Left lung (tissue), 10 donors: ENCODE data around the gene KLF17. TPM values are rescaled to one million over a fixed set of nuclear protein-coding genes. Genes with fewer than 3 reads are reported as not detected.

Experiments used
- ATAC-seq: fragments of 200-7000 bp; cut with Tn5 transposase; one replicate; pipeline ENCODE4 v1.9.1; 2020; ENCODE audit warnings: moderate library complexity
- DNase-seq, 4 donors: peaks; one replicate each; pipeline ENCODE4 v3.0.0-alpha.2; 2013 to 2020
- H3K27ac ChIP-seq, 2 donors: fragments of 200-600 bp; sonication (generic) in 1 of 2; one replicate each; pipeline versions ENCODE4 v1.5.0 to v1.8.0; 2020 to 2021
- H3K27me3 ChIP-seq, 2 donors: fragments of 200-600 bp; sonication (generic) in 1 of 2; one replicate each; pipeline versions ENCODE4 v1.5.0 to v1.8.0; 2020 to 2021
- H3K36me3 ChIP-seq, 2 donors: fragments of 200-600 bp; sonication (generic) in 1 of 2; one replicate each; pipeline versions ENCODE4 v1.5.0 to v1.8.0; 2020 to 2021
- H3K4me1 ChIP-seq, 2 donors: fragments of 200-600 bp; one replicate each; pipeline ENCODE4 v1.8.0; 2021
- H3K4me3 ChIP-seq, 2 donors: fragments of 200-600 bp; sonication (generic) in 1 of 2; one replicate each; pipeline versions ENCODE4 v1.5.0 to v1.8.0; 2020 to 2021; ENCODE audit warnings: mild to moderate bottlenecking in 1 of 2
- H3K9me3 ChIP-seq, 2 donors: fragments of 200-600 bp; sonication (generic) in 1 of 2; one replicate each; pipeline versions ENCODE4 v1.5.0 to v1.8.0; 2020 to 2021
- intact Hi-C, 2 donors: fragments of 100-400 bp; cut with DNase I; formaldehyde crosslinking; loops; one replicate each; pipeline versions ENCODE4 v1.11.2 to v1.14.2; 2022
- polyA plus RNA-seq, 6 donors: library from polyadenylated mRNA; unstranded; fragments of 120-200 nt; gene quantifications; one replicate each; pipeline ENCODE4 v1.2.1, GENCODE V29; 2013; ENCODE audit not compliant: insufficient read length in 6 of 6
- total RNA-seq, 2 donors: library from RNA; stranded (reverse); fragmentation: NEBNext Ultra II Directional; extraction: Animal tissue kit (Norgen Biotek cat#: 25700); gene quantifications; one replicate each; pipeline ENCODE4 v1.2.1, GENCODE V29; 2021
- TF ChIP-seq, protein P1 (sequence below), 2 donors: fragments of 200-600 bp; sonication (generic) in 1 of 2; IDR thresholded peaks; one replicate each; pipeline versions ENCODE4 v1.5.0 to v1.8.0; 2021; ENCODE audit warnings: antibody characterized with exemption in 2 of 2
- donor health status: DM: no; HTN: yes; CAD: no.
- donor health status: DM: no; HTN: no; CAD: no.

KLF17 gene
- total and polyA plus RNA-seq, 8 donors: 0.04 to 0.29 (median 0.07) TPM; not detected in 2

DNA sequence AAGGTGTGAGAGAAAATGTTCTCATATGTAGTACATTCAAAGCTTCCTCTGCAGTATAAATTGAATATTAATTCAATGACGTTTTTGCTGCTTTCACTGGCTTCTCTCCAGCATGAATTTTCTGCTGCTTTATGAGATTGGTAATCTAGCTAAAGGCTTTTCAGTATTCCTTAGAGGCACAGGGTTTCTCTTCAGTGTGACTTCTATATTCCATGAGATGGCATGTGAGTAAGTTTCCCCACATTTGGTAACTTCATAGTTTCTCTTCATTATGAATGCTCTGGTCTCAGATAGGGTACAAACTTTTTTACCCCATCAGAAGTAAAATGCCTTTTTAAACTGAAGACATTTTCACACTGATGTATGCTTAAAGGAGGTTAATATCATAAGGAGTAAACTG lies 33.2 kb downstream of the KLF17 start:
- no peaks in the 10 kb centered on the region for H3K9me3 ChIP-seq
- H3K4me1 ChIP-seq: no peaks in the 10 kb centered on the region
- intact Hi-C loops: no loop called here
- TF ChIP-seq, protein P1, sequence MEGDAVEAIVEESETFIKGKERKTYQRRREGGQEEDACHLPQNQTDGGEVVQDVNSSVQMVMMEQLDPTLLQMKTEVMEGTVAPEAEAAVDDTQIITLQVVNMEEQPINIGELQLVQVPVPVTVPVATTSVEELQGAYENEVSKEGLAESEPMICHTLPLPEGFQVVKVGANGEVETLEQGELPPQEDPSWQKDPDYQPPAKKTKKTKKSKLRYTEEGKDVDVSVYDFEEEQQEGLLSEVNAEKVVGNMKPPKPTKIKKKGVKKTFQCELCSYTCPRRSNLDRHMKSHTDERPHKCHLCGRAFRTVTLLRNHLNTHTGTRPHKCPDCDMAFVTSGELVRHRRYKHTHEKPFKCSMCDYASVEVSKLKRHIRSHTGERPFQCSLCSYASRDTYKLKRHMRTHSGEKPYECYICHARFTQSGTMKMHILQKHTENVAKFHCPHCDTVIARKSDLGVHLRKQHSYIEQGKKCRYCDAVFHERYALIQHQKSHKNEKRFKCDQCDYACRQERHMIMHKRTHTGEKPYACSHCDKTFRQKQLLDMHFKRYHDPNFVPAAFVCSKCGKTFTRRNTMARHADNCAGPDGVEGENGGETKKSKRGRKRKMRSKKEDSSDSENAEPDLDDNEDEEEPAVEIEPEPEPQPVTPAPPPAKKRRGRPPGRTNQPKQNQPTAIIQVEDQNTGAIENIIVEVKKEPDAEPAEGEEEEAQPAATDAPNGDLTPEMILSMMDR (IDR thresholded peaks at IDR 0.05): no peak
- H3K4me3 ChIP-seq: no peak overlapping the region
- H3K27ac ChIP-seq: no peak overlapping the region
- no peak for ATAC-seq
- DNase-seq: no peak
- H3K27me3 ChIP-seq: peaks cover 0 to 17% of the 10 kb centered on the region in 2 donors
- H3K36me3 ChIP-seq: no peaks in the 10 kb centered on the region

DNA sequence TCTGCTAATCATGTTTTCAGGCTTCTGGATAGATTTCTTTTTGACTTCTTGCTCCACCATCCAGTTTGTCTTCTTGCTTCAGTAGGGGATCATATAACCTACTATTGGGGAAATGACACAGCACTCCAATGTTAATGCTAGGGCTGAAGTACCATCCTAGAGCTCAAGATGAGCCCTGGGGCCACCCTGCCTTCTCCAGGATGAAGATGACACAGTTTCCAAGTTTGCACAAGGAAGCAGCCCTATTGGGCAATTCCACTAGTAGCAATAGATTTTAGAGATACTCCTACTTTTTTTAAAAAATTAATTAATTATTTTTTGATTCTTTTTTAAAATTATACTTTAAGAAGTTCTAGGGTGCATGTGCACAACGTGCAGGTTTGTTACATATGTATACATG lies 34.1 kb downstream of the KLF17 start:
- DNase-seq (no peak), ATAC-seq (no peak)
- no peaks in the 10 kb centered on the region for H3K9me3 ChIP-seq
- peaks cover 0 to 17% of the 10 kb centered on the region in 2 donors for H3K27me3 ChIP-seq
- TF ChIP-seq, protein P1 (IDR thresholded peaks at IDR 0.05): no peak
- no peaks in the 10 kb centered on the region for H3K4me1 ChIP-seq
- no peak overlapping the region for H3K4me3 ChIP-seq
- intact Hi-C loops: no loop called here
- no peak overlapping the region for H3K27ac ChIP-seq
- H3K36me3 ChIP-seq: no peaks in the 10 kb centered on the region

DNA sequence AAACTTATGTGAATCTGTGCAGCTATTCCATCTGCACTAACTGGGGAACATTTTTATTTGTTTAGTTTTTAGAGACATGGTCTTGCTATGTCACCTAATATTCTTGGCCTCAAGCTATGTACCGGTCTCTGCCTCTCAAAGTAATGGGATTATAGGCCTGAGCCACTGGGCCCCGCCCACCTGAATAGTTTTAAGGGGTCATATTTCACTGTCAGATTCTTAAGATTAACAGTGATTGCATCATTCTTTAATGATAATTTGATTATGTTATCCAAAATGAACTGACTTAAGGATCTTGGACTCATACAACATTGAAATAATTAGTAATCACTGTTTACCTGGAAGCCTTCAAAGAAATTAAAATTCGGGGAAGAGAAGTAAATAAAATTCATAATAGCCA lies 35.4 kb downstream of the KLF17 start:
- Histone ChIP-seq H3K27ac (no peak overlapping the region), H3K27me3 (peaks cover 0 to 17% of the 10 kb centered on the region in 2 donors), H3K36me3 (no peaks in the 10 kb centered on the region), H3K4me1 (no peaks in the 10 kb centered on the region), H3K4me3 (no peak overlapping the region), H3K9me3 (no peaks in the 10 kb centered on the region)
- TF ChIP-seq, protein P1 (IDR thresholded peaks at IDR 0.05): no peak
- DNase-seq (no peak), ATAC-seq (no peak)
- intact Hi-C loops: no loop called here

DNA sequence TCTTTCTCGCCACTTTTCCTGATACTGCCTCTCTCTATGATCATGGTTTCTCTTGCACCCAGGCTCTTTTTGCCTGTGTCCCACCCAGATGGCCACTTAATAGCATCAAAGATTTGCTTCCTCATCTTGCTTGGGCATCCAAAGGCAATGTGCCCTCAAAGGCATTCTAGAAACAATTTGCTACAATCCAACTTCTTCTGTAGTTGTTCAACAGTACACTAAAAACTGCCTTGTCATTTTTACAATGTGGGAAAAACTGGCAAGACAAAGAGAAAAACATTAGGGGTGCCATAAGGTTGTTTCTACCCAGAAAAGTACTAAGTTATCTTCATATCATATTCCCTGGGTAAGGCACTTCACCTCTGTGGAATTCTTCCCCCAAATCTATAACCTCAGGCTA lies 39.3 kb downstream of the KLF17 start:
- H3K4me1 ChIP-seq: no peaks in the 10 kb centered on the region
- no peak for DNase-seq
- no peak for ATAC-seq
- no peak overlapping the region for H3K4me3 ChIP-seq
- no peak overlapping the region for H3K27ac ChIP-seq
- no peaks in the 10 kb centered on the region for H3K36me3 ChIP-seq
- no peaks in the 10 kb centered on the region for H3K27me3 ChIP-seq
- intact Hi-C loops: no loop called here
- peaks cover 0 to 3% of the 10 kb centered on the region in 2 donors for H3K9me3 ChIP-seq
- TF ChIP-seq, protein P1 (IDR thresholded peaks at IDR 0.05): no peak

DNA sequence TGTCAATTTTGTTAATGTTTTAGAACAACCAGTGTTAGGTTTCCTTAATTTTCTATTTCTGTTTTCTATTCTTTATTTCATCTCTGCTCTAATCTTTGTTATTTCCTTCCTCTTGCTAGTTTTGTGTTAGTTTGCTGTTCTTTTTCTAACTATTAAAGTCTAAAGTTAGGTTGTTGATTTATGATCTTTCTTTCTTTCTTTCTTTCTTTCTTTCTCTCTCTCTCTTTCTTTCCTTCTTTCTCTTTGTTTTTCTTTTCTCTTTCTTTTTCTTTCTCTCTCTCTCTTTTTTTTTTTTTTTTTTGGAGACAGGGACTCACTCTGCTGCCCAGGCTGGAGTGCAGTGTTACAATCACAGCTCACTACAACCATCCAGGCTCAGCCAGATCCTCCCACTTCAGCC lies 40.2 kb downstream of the KLF17 start:
- H3K36me3 ChIP-seq: no peaks in the 10 kb centered on the region
- H3K4me1 ChIP-seq: no peaks in the 10 kb centered on the region
- no peak overlapping the region for H3K27ac ChIP-seq
- no peak overlapping the region for H3K4me3 ChIP-seq
- ATAC-seq (no peak), DNase-seq (no peak)
- H3K9me3 ChIP-seq: peaks cover 0 to 3% of the 10 kb centered on the region in 2 donors
- intact Hi-C loops: no loop called here
- no peaks in the 10 kb centered on the region for H3K27me3 ChIP-seq
- TF ChIP-seq, protein P1 (IDR thresholded peaks at IDR 0.05): no peak
